HEK293T (cell line): ENCODE measurements around the gene SERPINA4.

ENCODE experiments used
- FOXK2 ChIP-seq: fragments of 450-650 bp; IDR thresholded peaks from 2 replicates; pipeline ENCODE4 v1.6.1; 2016; ENCODE audit warnings: mild to moderate bottlenecking
- FOXM1 ChIP-seq: fragments of 450-650 bp; IDR thresholded peaks from 2 replicates; pipeline ENCODE4 v1.6.1; 2017; ENCODE audit warnings: mild to moderate bottlenecking, borderline replicate concordance
- LEF1 ChIP-seq: fragments of 450-650 bp; IDR thresholded peaks from 2 replicates; pipeline ENCODE4 v1.6.1; 2017; ENCODE audit warnings: mild to moderate bottlenecking, borderline replicate concordance
- SP1 ChIP-seq: fragments of 450-650 bp; IDR thresholded peaks from 2 replicates; pipeline ENCODE4 v1.6.1; 2017
- TARDBP ChIP-seq: fragments of 450-650 bp; IDR thresholded peaks from 2 replicates; pipeline ENCODE4 v1.6.1; 2016
- ZNF384 ChIP-seq: fragments of 450-650 bp; IDR thresholded peaks from 2 replicates; pipeline ENCODE4 v1.6.1; 2016

DNA sequence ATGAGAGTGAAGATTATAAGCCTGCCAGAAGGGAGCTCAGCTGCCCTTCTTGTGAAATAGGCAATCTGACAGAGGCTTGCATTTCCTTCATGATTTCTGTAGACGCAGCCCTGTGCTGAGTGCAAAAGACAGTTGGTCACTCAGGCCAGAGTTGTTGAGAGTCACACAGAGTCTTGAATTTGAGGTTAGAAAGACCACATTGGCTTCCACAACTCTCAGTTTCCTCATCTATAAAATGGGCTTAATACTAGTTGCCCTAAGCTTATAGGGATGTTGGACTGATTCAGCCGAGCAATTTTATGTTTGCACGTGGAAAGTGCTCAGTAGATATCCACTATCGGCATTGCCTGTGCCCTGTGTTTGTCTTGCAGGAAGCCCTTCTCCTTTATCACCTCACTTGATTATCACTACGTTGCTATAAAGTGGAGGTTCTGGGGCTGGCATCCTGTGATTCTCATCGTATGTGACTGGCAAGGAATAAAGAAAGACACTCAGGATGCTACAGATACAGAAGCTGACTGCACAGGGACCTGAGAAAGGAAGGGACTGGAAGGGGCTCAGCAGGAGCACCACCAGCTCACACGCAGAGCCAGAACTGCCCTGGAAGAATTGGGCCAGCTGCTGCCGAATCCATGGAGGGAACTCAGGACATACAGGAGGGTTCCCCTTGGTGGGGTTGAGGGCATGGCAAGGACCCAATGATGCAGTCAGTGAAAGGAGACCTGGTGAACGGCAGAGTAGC lies 19.8 kb upstream of the SERPINA4 start:
- no peak for TF ChIP-seq LEF1
- TF ChIP-seq FOXM1, result no peak
- TF ChIP-seq FOXK2, result no peak
- no peak for TF ChIP-seq TARDBP
- no peak for TF ChIP-seq SP1
- no peak for TF ChIP-seq ZNF384
